ENCODE results near the gene LCN12. TPM values are rescaled to one million over a fixed set of nuclear protein-coding genes. Genes with fewer than 3 reads are reported as not detected.

LCN12 gene
- total RNA-seq, 1 donor from 2014 or later = 16.2 TPM

- H3K36me3 Mint-ChIP-seq (ENCODE audit: insufficient read depth) = peaks cover 2% of the 10 kb centered on the region
- no peaks in the 10 kb centered on the region for H3K4me1 Mint-ChIP-seq (ENCODE audit: low read depth)
- H3K27ac Mint-ChIP-seq = no peak overlapping the region
- no peak for DNase-seq (ENCODE audit: low spot score, unreplicated experiment)
- H3K4me3 Mint-ChIP-seq (ENCODE audit: low read depth) = no peak overlapping the region
- TF ChIP-seq CTCF (IDR thresholded peaks at IDR 0.05; ENCODE audit: unreplicated experiment) = no peak
- no peaks in the 10 kb centered on the region for H3K9me3 Mint-ChIP-seq (ENCODE audit: low read depth)
- no peaks in the 10 kb centered on the region for H3K27me3 Mint-ChIP-seq
These were observed 11.4 kb upstream of the LCN12 start for GRCh38 chr9:136940526-136941230.

- DNase-seq (ENCODE audit: low spot score, unreplicated experiment) = no peak
- H3K4me3 Mint-ChIP-seq (ENCODE audit: low read depth) = no peak overlapping the region
- H3K9me3 Mint-ChIP-seq (ENCODE audit: low read depth) = no peaks in the 10 kb centered on the region
- H3K27ac Mint-ChIP-seq = no peak overlapping the region
- H3K36me3 Mint-ChIP-seq (ENCODE audit: insufficient read depth) = peaks cover 2% of the 10 kb centered on the region
- no peaks in the 10 kb centered on the region for H3K4me1 Mint-ChIP-seq (ENCODE audit: low read depth)
- no peak for TF ChIP-seq CTCF (IDR thresholded peaks at IDR 0.05; ENCODE audit: unreplicated experiment)
- H3K27me3 Mint-ChIP-seq = no peaks in the 10 kb centered on the region
These were observed 10.6 kb upstream of the LCN12 start for GRCh38 chr9:136941231-136942111.

GRCh38 chr9:136942112-136942880, 9.8 kb upstream of the LCN12 start:
- Mint-ChIP-seq H3K9me3 (ENCODE audit: low read depth) (no peaks in the 10 kb centered on the region), H3K27ac (no peak overlapping the region), H3K4me3 (ENCODE audit: low read depth) (peak overlapping the region; percentile 38), H3K27me3 (no peaks in the 10 kb centered on the region), H3K36me3 (ENCODE audit: insufficient read depth) (peaks cover 2% of the 10 kb centered on the region), H3K4me1 (ENCODE audit: low read depth) (no peaks in the 10 kb centered on the region)
- no peak for DNase-seq (ENCODE audit: low spot score, unreplicated experiment)
- TF ChIP-seq CTCF (IDR thresholded peaks at IDR 0.05; ENCODE audit: unreplicated experiment) = no peak

GRCh38 chr9:136942881-136943230, 9.2 kb upstream of the LCN12 start:
- no peak for DNase-seq (ENCODE audit: low spot score, unreplicated experiment)
- Mint-ChIP-seq H3K27me3 (no peaks in the 10 kb centered on the region), H3K4me1 (ENCODE audit: low read depth) (no peaks in the 10 kb centered on the region), H3K9me3 (ENCODE audit: low read depth) (no peaks in the 10 kb centered on the region), H3K27ac (no peak overlapping the region), H3K36me3 (ENCODE audit: insufficient read depth) (peaks cover 2% of the 10 kb centered on the region), H3K4me3 (ENCODE audit: low read depth) (peak overlapping the region; percentile 64)
- TF ChIP-seq CTCF (IDR thresholded peaks at IDR 0.05; ENCODE audit: unreplicated experiment) = no peak

Measured in progenitor cell of endocrine pancreas (in vitro differentiated cells).